GF-D8 (cell line): ENCODE measurements around the gene DOK6.

Source experiments
- DNase-seq: peaks from one replicate; lab custom pipeline; 2025; lab: John Stamatoyannopoulos, UW

DOK6 gene

GRCh38 chr18:69539404-69539803, 138.7 kb downstream of the DOK6 start:
- DNase-seq, result no peak

GRCh38 chr18:69556228-69556627, 155.5 kb downstream of the DOK6 start:
- DNase-seq, result no peak

- no peak for DNase-seq
Measured at GRCh38 chr18:69557282-69557681, 156.6 kb downstream of the DOK6 start.

- DNase-seq, result no peak
Measured at GRCh38 chr18:69558052-69558451, 157.4 kb downstream of the DOK6 start.

- DNase-seq, result no peak
Measured at GRCh38 chr18:69559604-69560003, 158.9 kb downstream of the DOK6 start.

- no peak for DNase-seq
Measured at GRCh38 chr18:69564602-69565001, 163.9 kb downstream of the DOK6 start.

- DNase-seq, result no peak
Measured at GRCh38 chr18:69567813-69568488, 167.3 kb downstream of the DOK6 start.

GRCh38 chr18:69569133-69569532, 168.4 kb downstream of the DOK6 start:
- DNase-seq, result no peak

- no peak for DNase-seq
Measured at GRCh38 chr18:69574401-69574800, 173.7 kb downstream of the DOK6 start.

GRCh38 chr18:69580107-69580506, 179.4 kb downstream of the DOK6 start:
- DNase-seq, result no peak

- no peak for DNase-seq
Measured at GRCh38 chr18:69584429-69584828, 183.7 kb downstream of the DOK6 start.

- DNase-seq, result no peak
Measured at GRCh38 chr18:69585696-69586095, 185.0 kb downstream of the DOK6 start.

GRCh38 chr18:69586537-69586936, 185.8 kb downstream of the DOK6 start:
- no peak for DNase-seq

- DNase-seq, result no peak
Measured at GRCh38 chr18:69588301-69588700, 187.6 kb downstream of the DOK6 start.

GRCh38 chr18:69590150-69590549, 189.5 kb downstream of the DOK6 start:
- no peak for DNase-seq

GRCh38 chr18:69596345-69596744, 195.7 kb downstream of the DOK6 start:
- DNase-seq, result no peak

GRCh38 chr18:69597561-69597960, 196.9 kb downstream of the DOK6 start:
- DNase-seq, result no peak

- no peak for DNase-seq
Measured at GRCh38 chr18:69599377-69599776, 198.7 kb downstream of the DOK6 start.

- no peak for DNase-seq
Measured at GRCh38 chr18:69612242-69612641, 211.6 kb downstream of the DOK6 start.

GRCh38 chr18:69616114-69616513, 215.4 kb downstream of the DOK6 start:
- DNase-seq, result no peak

- DNase-seq, result no peak
Measured at GRCh38 chr18:69617408-69617807, 216.7 kb downstream of the DOK6 start.

- no peak for DNase-seq
Measured at GRCh38 chr18:69617888-69618287, 217.2 kb downstream of the DOK6 start.

- no peak for DNase-seq
Measured at GRCh38 chr18:69622184-69622583, 221.5 kb downstream of the DOK6 start.

- DNase-seq, result no peak
Measured at GRCh38 chr18:69622961-69623360, 222.3 kb downstream of the DOK6 start.
